Stimulated activated CD4-positive, alpha-beta T cell treated with anti-CD3 and anti-CD28 coated beads, Interleukin-1b, Interleukin-23, amount 100 ng/mL, for 48 hours (primary cell): ENCODE results near the gene DOCK1.

ENCODE experiments used
- DNase-seq: peaks from one replicate; pipeline ENCODE4 v3.0.0-alpha.2; 2020

DOCK1 gene

DNA sequence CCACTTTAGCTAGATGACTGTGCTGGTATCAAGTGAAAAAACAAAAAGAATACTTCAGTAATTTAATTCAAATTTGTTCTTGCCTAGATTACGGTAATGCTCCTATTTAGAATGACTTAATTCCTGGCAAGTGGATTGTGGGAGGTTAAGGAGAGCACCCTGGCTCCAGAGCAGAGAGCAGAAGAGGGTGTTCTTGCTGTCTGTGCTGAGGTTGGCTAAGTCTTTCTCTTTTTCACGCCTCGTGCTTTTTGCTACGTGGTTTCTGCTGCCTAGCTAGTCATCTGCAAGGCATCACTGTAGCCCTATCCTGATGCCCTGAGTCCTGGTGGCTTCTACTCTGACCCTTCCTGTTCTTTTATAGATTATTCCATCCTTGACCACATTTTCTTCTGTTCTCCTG is 189.8 kb downstream of the DOCK1 start:
- no peak for DNase-seq

DNA sequence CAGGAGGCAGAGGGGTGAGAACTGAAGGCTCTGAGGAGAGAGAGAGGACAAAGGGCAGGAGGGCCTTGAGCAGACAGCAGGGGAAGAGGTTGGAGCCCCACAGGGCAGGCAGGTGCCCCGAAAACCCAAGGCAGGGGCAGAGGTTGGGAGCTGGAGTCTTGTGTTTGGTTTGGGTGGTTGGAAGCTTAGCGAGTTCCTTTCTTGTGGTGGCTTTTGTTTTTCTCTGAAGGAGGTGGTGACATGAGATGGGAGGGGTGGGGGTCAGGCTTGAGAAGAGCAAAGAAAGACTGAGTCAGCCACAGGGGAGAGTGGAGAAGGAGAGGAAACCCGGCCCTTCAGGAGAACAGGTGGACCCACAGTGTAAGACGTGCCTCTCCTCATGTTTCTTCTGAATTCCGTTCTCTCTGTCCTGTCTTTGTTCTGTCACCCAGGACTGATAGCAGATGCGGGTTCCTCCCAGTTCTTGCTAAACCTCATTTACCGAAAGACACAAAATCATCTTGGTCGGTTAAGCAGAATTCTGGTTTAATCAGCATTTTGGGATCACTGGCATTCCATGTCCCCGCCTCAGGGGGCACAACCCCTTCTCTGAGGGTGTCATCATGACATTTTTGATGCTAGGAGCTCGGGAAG is 195.9 kb downstream of the DOCK1 start:
- DNase-seq: no peak

DNA sequence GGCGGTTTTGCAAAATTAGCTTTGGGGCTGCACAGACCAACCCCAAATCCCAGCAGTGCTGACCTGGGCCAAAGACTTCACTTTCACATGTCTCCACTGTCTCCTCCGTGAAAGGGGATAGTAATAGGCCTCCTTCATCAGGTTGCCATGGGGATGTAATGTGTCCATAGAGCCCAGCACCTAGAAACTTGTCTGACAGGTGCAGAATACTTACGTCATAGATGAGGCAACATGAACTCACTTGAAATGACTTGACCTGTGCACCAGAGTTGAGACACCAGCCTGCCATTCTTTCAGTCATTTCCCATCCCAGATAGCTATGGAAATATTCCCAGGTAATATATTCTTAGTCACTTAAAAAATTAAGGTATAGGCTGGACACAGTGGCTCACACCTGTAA is 196.9 kb downstream of the DOCK1 start:
- no peak for DNase-seq

DNA sequence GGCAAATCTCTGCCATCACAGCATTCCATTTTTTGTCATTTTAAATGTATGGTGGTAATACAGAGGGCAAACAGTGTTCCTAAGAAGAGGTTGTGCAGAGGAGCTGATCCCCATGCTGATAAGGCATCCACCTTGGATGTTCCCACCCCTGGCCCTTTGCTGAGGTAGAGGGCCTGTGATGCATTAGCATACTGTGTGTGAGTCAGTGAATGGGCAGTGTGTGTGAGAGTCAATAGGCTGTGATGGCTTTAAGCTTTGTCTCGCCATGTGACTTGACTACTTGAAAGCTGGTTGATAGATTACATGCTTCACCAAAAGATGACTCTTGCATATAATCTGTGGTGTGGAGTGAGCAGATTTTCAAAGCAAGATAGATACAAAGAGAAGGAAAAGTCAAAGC is 209.9 kb downstream of the DOCK1 start:
- no peak for DNase-seq

DNA sequence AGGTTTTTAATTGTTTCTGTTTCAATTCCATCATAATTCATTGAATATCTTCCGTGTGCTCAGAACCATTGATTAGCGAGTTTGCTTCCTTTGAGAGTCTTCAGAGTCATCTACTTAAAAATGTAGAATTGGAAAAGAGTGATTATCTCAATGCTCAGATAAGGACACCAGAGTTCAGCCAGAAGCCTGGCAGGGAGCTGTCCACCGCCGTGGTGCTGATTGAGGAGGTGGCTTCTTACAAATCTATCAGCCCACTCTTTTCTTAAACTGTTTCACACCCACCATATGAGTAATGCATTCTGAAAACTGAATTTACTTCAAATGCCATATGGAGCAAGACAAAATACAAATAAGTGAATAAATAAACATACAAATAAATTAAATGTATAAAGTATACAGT is 211.9 kb downstream of the DOCK1 start:
- no peak for DNase-seq

DNA sequence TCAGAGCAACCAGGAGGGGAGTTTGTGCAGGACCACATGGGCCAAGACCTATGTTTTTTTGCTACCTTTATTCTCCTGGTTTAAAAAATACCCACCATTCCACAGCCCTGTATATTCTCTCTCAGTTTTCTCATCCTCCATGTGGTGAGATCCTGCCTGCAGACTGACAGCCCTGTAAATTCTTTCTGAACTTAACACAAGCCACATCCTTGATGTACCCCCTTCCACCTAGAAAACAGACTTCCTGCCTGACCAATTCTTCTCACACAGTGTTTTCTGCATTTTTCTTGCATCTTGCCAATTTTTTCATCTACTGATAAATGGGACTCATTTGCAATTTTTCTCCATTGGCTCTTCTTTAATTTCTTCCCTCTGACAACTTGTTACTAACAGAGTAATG is 212.8 kb downstream of the DOCK1 start:
- no peak for DNase-seq

DNA sequence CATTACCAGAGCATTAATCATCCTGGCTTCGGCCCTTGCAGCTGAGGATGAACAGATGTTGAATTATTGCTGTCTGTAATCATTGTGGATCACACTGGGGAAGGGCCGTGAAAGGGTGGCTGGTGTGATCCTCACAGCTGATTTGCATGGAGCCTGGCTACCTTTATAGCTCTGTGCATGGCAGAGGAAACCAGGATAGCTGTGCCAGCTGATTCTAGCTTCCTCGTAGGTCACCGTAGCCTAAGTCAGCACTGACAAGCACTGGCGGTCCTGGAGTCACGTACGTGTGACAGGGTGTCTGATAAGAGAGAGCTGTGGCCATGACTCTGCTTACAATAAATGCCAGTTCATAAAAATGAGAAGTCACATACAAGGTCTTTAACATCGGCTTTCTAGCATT is 214.7 kb downstream of the DOCK1 start:
- DNase-seq: no peak

DNA sequence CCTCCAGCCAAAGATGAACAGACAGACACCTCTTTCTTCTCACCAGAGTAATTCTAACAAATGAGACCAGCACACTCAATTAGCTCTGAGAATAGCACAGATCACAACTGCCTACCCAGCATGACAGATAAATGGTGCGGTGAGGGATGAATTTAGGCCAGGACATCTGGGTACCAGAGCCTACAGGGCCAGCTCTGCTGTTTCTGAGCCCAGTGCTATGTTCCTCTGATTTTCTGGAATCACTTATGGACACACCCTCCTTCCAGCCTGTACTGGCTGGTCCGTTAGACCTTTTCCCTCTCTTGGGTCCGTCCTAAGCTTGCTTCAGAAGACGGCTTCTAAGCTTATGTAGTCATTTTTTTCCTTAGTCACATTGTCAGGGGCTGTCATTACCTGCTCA is 217.6 kb downstream of the DOCK1 start:
- no peak for DNase-seq

DNA sequence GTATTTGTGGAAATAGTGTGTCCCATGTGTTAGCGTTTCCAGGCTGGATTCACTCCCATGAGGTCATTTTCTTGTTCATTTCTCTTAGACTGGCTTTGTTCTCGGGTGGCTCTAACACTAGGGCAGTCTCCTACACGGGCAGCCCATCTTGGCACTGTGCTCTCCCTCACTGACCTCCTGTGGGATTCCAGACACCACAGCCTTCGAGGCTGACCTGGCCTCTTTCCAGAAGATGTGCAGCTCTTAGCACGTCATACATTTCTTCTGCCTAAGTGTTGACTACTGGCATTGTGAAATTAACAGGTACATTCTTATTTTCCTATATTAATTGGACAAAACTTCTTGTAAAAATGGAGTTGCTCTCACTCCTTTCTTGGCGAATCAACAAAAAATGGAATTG is 218.4 kb downstream of the DOCK1 start:
- DNase-seq: no peak

DNA sequence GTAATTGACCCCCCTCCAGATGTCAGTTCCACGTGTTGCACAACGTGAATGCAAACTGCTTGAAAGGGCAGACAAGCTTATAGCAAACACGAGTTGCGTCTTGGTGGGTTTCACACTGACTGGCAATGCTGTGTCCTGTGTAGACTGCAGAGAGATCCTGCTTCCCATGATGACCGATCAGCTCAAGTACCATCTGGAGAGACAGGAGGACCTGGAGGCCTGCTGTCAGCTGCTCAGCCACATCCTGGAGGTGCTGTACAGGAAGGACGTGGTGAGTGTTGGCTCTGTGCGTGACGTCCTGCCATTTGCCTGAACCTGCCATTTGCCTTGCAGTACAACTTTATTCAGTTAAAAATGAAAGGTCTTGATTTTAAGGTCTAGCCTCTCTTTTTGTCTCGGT is 220.1 kb downstream of the DOCK1 start:
- no peak for DNase-seq

DNA sequence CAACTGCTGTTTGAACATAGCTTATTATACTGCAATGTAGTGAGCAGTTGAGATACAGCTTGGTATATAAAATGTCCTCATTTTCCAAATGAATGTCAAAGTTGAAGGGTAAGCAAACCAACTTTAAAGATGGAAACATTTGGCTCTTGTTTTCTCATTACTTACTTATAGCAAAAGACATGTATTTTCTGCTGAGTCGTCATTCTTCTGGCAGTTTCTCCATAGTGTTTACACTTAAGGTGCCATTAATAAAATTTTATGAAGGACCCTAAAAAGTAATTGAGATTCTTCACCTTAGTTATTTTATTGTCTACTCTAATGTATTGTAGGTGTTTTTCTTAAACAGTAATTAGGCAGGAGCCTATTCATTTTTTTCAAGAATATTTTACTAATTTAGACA is 222.6 kb downstream of the DOCK1 start:
- no peak for DNase-seq

DNA sequence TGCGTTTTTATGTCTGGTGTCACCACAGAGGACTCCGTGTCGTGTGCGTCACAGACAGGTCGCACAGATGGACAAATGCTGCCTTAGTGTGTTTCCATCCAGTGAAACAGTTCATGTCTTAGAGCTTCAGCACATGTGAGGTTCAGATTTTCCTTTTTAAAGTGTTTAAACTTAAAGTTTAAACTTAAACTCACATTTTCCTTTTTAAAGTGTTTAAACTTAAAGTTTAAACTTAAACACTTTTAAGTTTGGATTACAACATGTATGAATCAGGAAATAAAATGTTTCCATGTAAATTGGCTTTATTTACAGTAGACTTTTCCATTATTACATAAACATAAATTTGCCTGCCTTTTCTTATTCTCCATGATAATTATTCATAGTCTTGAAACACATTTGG is 223.9 kb downstream of the DOCK1 start:
- DNase-seq: no peak

DNA sequence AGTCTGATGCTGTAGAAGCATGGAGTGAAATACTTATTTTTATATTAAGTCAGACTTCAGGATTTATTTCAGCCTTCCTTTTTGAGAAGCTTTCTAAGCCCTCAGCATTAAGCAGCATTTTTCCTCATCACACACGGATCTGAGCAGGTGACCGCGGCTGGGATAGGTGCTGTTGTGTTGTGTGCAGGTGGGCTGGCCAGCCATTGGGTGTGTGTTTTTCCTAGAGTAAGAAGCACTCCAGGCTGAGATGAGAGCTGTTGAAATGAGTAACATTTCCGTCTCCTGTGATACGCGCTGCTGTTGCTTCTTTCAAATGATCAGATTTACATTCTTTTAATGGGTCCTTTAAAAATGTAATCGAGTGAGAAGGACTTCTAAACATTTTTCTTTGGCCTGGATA is 227.2 kb downstream of the DOCK1 start:
- DNase-seq: no peak

DNA sequence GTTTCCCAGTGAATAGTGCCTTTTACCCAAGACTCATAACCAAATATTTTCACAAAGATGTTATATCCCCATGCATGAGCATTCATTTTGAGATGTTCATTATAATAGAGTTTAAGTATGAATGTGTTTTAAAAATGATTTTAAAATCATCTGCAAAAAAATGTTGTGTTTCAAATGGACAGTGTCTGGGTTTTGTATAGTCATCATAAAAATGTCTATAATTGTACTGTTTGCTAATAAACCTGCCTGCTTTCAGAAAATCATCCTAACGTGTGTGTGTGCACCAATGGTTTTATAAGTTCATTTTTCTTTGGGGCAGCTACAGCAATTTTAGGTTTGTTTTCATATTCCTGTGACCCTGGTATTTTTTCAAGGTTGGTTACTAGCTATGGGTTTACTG is 228.0 kb downstream of the DOCK1 start:
- no peak for DNase-seq

DNA sequence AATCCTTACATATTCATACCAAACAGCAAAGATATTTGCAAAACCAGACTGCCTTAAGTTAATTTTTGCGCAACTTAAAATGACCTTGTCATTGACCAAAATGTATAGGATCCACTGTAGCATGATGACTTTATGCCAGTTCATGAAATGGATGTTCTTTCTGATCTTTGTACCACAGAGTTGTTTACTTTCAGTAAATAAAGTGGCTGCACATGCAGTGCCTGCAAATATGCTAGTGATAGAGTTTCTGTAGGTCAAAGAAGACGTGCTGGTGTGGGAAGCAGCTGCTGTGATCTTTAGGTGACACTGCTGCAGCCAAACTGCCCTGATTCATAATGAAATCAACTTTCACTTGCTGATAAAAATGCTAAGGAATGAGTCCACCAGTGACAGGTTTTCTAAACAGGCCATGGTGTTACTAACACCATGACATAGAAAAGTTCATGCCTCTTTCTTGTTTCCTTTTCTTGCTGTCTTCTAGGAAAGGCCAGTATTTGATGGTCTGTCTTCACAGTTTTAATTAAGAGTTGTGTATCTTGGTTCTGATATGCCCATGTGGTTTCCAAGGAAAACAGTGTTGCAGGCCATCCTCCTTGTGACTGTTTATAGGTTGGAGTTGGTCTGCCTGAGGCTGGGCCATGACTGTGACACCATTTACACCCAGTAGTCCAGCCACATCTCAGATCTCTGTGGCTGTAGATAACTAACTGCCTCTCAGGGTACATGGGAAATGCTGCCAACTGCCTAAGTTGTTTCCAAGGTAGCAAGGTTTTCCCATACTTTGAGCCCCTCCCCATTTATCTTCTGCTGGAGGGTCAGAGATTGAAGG is 228.7 kb downstream of the DOCK1 start:
- DNase-seq: no peak

DNA sequence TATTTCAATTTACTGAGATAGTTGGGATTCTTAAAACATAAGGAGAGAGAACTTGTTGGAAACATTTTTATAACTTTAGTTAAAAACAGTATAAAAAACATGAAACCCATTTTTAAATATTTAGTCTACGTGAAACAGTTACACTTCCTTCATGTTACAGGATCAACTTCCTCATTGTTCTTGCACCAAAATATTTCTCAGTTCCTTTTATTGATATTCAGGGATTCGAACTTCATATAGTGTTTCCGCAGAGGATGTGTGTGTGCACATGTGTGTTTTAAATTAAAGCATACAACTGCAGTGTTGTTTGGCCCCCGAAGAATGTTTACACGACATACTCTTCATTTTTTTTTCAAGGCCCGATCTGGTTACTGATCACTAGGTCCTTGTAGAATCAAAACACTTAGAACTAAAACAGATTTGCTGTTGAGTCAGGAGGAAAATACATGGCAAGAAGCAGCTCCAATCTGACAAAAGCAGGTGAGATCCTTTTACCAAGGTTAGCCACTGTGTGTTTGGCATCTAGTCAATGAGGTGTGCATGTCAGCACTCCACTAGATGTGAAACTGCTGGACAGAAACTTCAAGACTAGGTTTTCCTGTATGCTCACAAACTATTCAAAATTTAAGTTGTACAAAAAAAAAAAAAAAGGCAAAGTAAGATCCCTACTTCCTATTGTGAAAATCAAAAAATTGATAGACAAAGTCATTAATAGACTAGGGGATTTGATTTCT is 230.8 kb downstream of the DOCK1 start:
- no peak for DNase-seq

DNA sequence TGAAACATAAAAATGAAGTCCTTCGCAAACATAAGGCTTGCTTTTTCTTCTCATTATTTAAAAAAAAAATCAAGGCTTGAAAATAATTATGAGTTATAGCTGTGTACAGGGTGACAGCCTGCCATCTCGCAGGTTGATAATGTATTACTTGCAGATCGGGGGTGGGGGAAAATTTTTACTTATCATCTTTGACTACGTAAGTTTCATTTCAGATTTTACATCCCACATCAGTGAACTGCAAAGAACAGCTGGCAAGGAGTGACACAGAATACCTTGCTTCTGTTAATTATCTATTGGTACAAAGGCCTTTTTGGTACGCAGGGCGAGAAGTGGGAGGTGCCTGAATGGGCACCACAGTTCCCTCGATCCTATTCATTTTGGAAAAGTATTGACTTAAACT is 232.2 kb downstream of the DOCK1 start:
- no peak for DNase-seq

DNA sequence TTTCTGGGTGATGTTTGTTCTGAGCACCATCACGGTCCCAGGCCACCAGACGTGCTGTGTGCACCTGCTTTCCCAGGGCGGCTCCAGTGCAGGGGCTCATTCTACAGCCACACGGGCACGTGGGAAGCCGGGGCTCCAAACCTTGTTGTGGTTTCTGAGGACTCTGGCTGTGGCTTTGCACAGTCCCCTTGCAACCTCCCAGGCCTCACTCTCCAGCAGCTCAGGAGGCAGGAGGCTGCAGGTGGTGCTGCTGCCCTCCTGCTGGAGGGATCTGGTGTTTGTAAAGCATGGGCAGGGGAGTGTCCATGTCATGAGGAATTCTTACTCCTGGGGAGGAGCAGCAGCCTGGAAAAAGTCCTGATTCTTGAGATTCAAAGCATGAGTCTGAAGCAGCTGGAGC is 236.9 kb downstream of the DOCK1 start:
- DNase-seq: no peak

DNA sequence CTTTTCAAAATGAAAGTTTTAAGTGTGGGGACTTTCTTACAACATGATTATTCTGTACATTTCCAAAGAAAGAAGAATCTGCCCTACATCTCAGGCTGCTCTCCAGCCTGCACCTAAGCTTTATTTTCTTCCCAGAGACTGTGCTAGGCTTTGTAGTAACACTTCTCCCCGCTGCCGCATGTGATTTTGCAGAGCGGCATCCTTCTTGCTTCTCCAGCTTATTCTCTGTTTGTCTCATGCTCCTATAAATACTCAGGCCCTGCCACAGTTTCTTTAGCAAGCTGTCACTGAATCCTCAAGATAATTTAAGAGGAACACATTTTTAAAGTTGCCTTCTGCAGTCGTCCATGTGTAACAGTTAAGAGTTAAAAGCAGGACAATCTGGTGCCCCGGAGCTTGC is 237.6 kb downstream of the DOCK1 start:
- no peak for DNase-seq

DNA sequence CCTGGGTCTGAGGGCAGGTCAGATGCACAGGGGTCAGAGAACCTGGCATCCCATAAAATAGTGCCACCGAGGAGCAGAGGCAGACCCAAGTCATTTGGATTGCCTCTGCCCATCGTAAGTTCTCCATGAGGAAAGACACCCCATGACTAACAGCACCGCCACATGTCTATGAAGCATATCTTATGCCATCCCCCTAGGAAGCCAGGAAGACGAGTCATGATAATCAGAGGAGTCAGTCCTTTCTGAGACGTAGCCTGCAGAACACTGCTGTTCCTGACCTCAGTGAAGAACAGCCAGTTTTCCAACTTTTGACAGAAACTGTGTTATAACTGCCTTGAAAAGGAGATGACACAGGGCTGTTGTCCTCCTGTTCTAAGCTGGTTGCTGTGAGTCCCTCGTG is 239.9 kb downstream of the DOCK1 start:
- no peak for DNase-seq

DNA sequence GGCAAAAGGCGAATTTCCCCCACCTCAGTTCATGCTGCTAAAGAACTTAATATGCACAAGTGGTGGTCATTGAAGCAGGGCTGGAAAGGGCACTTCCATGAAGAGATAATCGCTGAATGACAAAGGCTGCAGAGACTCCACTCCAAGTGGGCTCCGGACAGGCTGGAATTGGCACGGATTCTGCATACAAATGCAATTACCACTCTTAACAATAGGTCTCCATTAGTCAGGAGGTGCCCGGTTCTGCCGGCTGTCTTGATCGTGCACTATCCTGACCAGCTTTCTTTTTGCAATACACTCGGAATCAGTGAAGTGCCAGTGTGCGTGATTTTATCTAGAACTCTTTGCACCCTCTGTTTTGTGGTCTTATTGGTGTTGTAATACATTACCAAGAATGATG is 241.4 kb downstream of the DOCK1 start:
- no peak for DNase-seq

DNA sequence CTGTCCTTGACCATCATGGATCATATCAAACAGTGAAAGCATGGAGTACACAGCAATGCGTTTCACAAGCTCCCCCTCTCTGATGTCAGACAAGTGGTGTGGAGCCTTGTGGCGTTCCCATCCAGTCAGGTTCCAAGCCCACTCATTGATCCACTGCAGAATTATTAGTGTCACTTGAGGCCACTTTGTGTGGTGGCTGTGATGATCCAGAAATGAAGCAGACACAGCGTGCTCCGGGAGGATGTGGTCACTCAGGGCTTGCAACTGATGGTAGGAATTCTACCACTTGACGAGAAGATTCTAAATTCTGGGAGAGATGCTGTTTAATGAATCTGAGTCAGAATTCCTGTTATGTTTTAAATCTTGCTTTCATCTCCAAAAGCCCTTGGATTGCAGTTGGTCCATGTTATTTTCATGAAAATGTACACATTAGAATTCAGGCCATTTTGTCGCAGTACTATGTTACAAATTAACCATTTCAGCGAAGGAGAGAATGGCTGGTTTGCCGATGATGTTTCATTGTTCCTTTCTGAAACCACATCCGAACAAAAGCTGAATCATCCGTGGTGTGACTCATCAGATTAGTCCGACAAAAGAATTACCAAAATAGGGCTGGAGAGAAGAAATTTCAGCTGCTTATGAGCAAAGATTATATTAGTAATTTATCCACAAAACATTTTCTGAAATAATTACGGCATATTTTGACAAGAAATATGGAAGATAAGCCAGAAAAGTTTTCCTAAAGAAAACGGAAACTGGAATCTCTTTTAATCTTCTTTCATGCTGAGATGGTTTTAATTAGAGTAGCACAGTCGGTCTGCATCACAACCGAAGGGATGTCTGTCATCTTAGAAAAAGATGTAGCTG is 243.1 kb downstream of the DOCK1 start:
- no peak for DNase-seq

DNA sequence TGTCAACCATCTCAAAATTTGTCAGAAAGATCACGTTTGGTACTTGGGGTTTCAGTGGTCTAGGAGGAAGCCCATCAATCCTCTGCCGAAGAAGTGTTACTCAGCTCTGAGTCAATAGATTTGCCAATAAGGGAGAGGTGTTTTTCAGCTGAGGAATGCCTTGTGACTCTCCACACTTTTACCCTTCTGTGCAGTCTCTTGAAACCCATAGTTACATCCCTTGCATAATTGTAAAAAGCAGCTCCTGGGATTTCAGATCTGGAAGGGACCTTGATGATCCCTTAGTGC is 243.6 kb downstream of the DOCK1 start:
- no peak for DNase-seq
